ENCODE data around the gene F7. TPM values are rescaled to one million over a fixed set of nuclear protein-coding genes. Genes with fewer than 3 reads are reported as not detected.

The F7 gene
- total and polyA plus RNA-seq, 2 donors (not counting 1 experiment from before 2014, with no cell fraction given) = not detected

DNA sequence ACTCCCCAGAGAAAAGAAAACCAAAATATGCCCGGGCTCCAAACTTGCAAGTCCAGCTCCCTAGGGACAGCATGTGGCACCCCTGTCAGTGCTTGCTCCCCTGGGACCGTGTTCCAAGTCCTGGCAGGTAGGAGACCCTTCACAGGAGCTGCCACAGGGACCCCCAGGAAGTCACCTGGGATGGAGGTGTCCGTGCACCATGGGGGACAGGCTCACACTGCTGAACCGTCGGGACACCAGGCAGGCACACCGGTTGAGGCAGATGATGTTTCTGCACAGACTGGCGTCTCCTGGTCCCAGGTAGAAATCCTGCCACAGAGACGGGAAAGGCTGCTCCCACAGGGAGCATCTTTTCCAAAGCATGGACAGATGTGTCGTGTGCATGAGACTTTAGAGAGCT is 41.2 kb downstream of the F7 start:
- TF ChIP-seq, protein P1, sequence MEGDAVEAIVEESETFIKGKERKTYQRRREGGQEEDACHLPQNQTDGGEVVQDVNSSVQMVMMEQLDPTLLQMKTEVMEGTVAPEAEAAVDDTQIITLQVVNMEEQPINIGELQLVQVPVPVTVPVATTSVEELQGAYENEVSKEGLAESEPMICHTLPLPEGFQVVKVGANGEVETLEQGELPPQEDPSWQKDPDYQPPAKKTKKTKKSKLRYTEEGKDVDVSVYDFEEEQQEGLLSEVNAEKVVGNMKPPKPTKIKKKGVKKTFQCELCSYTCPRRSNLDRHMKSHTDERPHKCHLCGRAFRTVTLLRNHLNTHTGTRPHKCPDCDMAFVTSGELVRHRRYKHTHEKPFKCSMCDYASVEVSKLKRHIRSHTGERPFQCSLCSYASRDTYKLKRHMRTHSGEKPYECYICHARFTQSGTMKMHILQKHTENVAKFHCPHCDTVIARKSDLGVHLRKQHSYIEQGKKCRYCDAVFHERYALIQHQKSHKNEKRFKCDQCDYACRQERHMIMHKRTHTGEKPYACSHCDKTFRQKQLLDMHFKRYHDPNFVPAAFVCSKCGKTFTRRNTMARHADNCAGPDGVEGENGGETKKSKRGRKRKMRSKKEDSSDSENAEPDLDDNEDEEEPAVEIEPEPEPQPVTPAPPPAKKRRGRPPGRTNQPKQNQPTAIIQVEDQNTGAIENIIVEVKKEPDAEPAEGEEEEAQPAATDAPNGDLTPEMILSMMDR (conservative IDR thresholded peaks at IDR 0.05 in 1 of 2, IDR thresholded peaks at IDR 0.05 in 1 of 2; ENCODE audit: low read depth in 1 of 2, low read length in 2 of 2) = no peak
- no peak for TF ChIP-seq EZH2 (IDR thresholded peaks at IDR 0.05; ENCODE audit: low read length, missing control alignments)
- no peaks in the 10 kb centered on the region for H3K79me2 ChIP-seq (ENCODE audit: control insufficient read depth, insufficient read depth, low read length)
- no peak overlapping the region for H3K4me3 ChIP-seq (replicated peaks in 1 of 4; ENCODE audit: control extremely low read depth in 1 of 4, insufficient read depth in 1 of 4, low read depth in 3 of 4, low read length in 4 of 4)
- H3K9me3 ChIP-seq (ENCODE audit: control insufficient read depth, insufficient read depth, low read depth, low read length) = no peaks in the 10 kb centered on the region
- no peak overlapping the region for H3K4me2 ChIP-seq (ENCODE audit: extremely low read depth, insufficient read depth, low read length)
- no peaks in the 10 kb centered on the region for H3K4me1 ChIP-seq (ENCODE audit: control insufficient read depth, extremely low read depth, insufficient read depth, low read length)
- H3K36me3 ChIP-seq (ENCODE audit: control insufficient read depth, insufficient read depth, low read length) = no peaks in the 10 kb centered on the region
- no peak overlapping the region for H3K9ac ChIP-seq (ENCODE audit: insufficient read depth, low read length)
- no peak overlapping the region for H2AFZ ChIP-seq (ENCODE audit: low read length)
- no peak overlapping the region for H3K27ac ChIP-seq (ENCODE audit: insufficient read depth, low read length)
- DNase-seq (ENCODE audit: low read depth in 2 of 2) = no peak
- no peaks in the 10 kb centered on the region for H4K20me1 ChIP-seq (ENCODE audit: control insufficient read depth, extremely low read depth, insufficient read depth, low read length)
- H3K27me3 ChIP-seq (ENCODE audit: control insufficient read depth, insufficient read depth, low read length) = no peaks in the 10 kb centered on the region

DNA sequence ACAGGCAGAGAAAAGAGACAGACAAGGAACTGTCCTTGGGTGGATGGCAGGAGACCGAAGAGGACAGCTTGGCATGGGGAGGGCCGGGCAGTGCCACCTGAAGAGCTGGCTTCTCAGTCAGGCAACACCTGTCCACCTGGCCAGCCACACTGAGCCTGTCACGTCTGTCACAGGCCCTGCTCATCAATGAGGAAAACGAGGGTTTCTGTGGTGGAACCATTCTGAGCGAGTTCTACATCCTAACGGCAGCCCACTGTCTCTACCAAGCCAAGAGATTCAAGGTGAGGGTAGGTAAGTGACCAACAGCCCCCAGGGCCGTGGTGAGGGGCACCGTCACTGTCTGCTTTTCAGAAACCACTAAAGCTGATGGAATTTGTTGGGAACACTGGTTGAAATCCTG is 41.6 kb downstream of the F7 start:
- no peak overlapping the region for H3K4me3 ChIP-seq (replicated peaks in 1 of 4; ENCODE audit: control extremely low read depth in 1 of 4, insufficient read depth in 1 of 4, low read depth in 3 of 4, low read length in 4 of 4)
- no peak overlapping the region for H3K9ac ChIP-seq (ENCODE audit: insufficient read depth, low read length)
- H3K27me3 ChIP-seq (ENCODE audit: control insufficient read depth, insufficient read depth, low read length) = no peaks in the 10 kb centered on the region
- H2AFZ ChIP-seq (ENCODE audit: low read length) = no peak overlapping the region
- no peaks in the 10 kb centered on the region for H3K9me3 ChIP-seq (ENCODE audit: control insufficient read depth, insufficient read depth, low read depth, low read length)
- H3K79me2 ChIP-seq (ENCODE audit: control insufficient read depth, insufficient read depth, low read length) = no peaks in the 10 kb centered on the region
- no peak for TF ChIP-seq EZH2 (IDR thresholded peaks at IDR 0.05; ENCODE audit: low read length, missing control alignments)
- TF ChIP-seq, protein P1 (conservative IDR thresholded peaks at IDR 0.05 in 1 of 2, IDR thresholded peaks at IDR 0.05 in 1 of 2; ENCODE audit: low read depth in 1 of 2, low read length in 2 of 2) = no peak
- no peaks in the 10 kb centered on the region for H3K36me3 ChIP-seq (ENCODE audit: control insufficient read depth, insufficient read depth, low read length)
- H4K20me1 ChIP-seq (ENCODE audit: control insufficient read depth, extremely low read depth, insufficient read depth, low read length) = no peaks in the 10 kb centered on the region
- H3K4me2 ChIP-seq (ENCODE audit: extremely low read depth, insufficient read depth, low read length) = no peak overlapping the region
- no peak overlapping the region for H3K27ac ChIP-seq (ENCODE audit: insufficient read depth, low read length)
- peaks cover 4% of the 10 kb centered on the region for H3K4me1 ChIP-seq (ENCODE audit: control insufficient read depth, extremely low read depth, insufficient read depth, low read length)
- DNase-seq (ENCODE audit: low read depth in 2 of 2) = no peak

DNA sequence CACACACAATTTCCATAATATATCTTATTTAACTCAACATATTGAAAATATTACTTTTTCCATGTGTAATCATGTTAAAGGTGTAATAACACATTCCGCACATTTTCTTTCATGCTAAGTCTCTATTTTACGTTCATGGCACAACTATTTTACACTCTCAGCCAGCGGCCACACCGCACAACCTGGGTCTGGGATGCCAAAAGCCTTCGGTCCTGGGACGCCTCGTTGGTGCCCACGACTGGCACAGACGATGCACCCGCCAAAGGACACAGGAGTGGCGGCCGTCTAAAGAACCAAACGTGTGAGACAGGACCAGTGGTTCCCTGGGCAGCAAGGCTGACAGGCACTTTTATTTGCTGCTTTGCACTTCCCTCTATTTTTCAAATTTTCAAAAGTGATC is 42.8 kb downstream of the F7 start:
- Histone ChIP-seq H3K27ac (ENCODE audit: insufficient read depth, low read length) (no peak overlapping the region), H2AFZ (ENCODE audit: low read length) (no peak overlapping the region), H3K4me3 (replicated peaks in 1 of 4; ENCODE audit: control extremely low read depth in 1 of 4, insufficient read depth in 1 of 4, low read depth in 3 of 4, low read length in 4 of 4) (no peak overlapping the region), H3K4me2 (ENCODE audit: extremely low read depth, insufficient read depth, low read length) (no peak overlapping the region), H3K4me1 (ENCODE audit: control insufficient read depth, extremely low read depth, insufficient read depth, low read length) (peaks cover 10% of the 10 kb centered on the region), H4K20me1 (ENCODE audit: control insufficient read depth, extremely low read depth, insufficient read depth, low read length) (no peaks in the 10 kb centered on the region), H3K36me3 (ENCODE audit: control insufficient read depth, insufficient read depth, low read length) (no peaks in the 10 kb centered on the region), H3K27me3 (ENCODE audit: control insufficient read depth, insufficient read depth, low read length) (no peaks in the 10 kb centered on the region), H3K9me3 (ENCODE audit: control insufficient read depth, insufficient read depth, low read depth, low read length) (no peaks in the 10 kb centered on the region), H3K79me2 (ENCODE audit: control insufficient read depth, insufficient read depth, low read length) (no peaks in the 10 kb centered on the region), H3K9ac (ENCODE audit: insufficient read depth, low read length) (no peak overlapping the region)
- DNase-seq (ENCODE audit: low read depth in 2 of 2) = no peak
- TF ChIP-seq, protein P1 (conservative IDR thresholded peaks at IDR 0.05 in 1 of 2, IDR thresholded peaks at IDR 0.05 in 1 of 2; ENCODE audit: low read depth in 1 of 2, low read length in 2 of 2) = no peak

Measured in fibroblast of lung (primary cell).